NCI-H1694 (cell line): ENCODE measurements around the gene SETD5.
A peak's percentile ranks its signal among the peaks of the same experiment; 100 is the strongest.

Experiments
- DNase-seq: peaks from one replicate; lab custom pipeline; 2025; lab: John Stamatoyannopoulos, UW

SETD5 gene

GRCh38 chr3:9388562-9389272 lies 8.7 kb upstream of the SETD5 start:
- no peak for DNase-seq

GRCh38 chr3:9390265-9390888 lies 7.0 kb upstream of the SETD5 start:
- DNase-seq: no peak

- no peak for DNase-seq
Observed at GRCh38 chr3:9392041-9392440, 5.4 kb upstream of the SETD5 start.

DNA sequence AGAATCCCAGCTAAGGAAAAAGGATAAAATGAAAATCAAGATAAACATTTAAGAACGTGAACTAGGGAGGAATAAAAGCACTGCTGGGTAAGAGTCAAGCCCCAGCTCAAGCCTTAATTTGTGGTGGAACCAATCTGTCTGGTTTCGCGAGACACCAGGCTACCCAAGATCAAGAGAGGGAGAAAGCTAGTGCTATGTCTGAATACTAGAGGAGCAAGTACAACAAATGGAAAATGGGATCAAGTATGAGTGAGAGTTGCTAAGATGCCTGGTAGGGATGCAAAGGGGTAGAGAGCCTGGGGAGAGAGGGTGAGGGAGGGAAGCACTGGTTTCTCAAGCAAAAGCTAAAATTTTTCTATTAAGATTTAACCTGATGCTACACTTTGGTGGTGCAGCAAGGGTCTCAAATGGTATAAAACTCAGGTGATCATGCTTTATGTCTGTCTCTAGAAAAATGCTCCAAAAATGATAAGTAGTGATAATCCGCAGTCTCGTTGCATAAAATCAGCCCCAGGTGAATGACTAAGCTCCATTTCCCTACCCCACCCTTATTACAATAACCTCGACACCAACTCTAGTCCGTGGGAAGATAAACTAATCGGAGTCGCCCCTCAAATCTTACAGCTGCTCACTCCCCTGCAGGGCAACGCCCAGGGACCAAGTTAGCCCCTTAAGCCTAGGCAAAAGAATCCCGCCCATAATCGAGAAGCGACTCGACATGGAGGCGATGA lies 1.7 kb upstream of the SETD5 start:
- no peak for DNase-seq

DNA sequence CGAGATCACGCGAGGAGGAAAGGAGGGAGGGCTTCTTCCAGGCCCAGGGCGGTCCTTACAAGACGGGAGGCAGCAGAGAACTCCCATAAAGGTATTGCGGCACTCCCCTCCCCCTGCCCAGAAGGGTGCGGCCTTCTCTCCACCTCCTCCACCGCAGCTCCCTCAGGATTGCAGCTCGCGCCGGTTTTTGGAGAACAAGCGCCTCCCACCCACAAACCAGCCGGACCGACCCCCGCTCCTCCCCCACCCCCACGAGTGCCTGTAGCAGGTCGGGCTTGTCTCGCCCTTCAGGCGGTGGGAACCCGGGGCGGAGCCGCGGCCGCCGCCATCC lies 1.1 kb upstream of the SETD5 start:
- DNase-seq: no peak

DNA sequence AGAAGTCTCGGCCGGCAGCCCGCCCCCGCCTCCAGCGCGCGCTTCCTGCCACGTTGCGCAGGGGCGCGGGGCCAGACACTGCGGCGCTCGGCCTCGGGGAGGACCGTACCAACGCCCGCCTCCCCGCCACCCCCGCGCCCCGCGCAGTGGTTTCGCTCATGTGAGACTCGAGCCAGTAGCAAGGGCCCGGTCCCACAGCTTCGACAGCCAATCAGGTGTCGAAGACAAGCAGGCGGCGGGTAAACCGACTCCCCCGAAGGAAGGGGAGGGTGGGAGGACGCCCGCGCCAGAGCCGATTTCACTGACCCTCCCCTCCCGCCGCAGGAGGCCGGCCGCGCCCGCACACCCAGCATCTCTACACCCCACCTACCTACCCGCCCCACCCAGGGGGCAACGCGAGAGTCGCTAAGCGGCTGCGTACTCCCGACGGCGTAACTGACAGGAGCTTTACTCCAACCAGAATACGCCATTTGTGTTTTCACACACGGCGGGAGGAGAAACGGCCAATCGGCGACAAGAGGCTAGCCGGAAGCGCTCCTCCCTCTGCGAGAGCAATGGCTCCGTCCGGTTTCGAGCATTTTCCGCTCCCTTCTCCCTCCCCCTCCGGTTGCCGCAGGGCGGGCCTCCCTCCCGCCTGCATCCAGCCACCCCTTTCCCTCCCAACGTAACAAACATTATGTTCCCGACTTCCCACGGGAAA lies 633 bp upstream of the SETD5 start:
- DNase-seq: peak; percentile 82

- DNase-seq: no peak
Observed at GRCh38 chr3:9397906-9398699, 688 bp downstream of the SETD5 start.

GRCh38 chr3:9398700-9399336 lies 1.4 kb downstream of the SETD5 start:
- DNase-seq: no peak

- DNase-seq: no peak
Observed at GRCh38 chr3:9399337-9399703, 1.9 kb downstream of the SETD5 start.

- peak; percentile 12 for DNase-seq
Observed at GRCh38 chr3:9399746-9400145, 2.3 kb downstream of the SETD5 start.

GRCh38 chr3:9400616-9401015 lies 3.2 kb downstream of the SETD5 start:
- no peak for DNase-seq

DNA sequence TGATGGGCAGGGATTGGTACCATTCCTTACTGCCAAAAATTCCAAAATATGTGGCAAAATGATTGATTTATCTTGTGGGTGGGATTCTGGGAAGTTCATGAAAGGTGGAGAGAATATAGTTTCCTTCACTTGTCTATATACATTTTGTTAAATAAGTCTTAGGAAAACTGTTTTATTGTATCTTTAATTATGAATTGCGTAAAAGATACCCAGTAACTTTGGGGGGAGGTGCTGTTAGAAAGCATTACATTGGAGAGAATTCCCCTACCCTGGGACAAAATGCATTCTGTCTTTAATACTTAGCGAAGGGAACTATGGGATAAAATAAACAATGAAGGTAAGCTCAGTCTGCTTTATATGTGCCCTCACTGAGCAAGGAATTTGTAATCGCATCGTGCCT lies 4.6 kb downstream of the SETD5 start:
- no peak for DNase-seq

DNA sequence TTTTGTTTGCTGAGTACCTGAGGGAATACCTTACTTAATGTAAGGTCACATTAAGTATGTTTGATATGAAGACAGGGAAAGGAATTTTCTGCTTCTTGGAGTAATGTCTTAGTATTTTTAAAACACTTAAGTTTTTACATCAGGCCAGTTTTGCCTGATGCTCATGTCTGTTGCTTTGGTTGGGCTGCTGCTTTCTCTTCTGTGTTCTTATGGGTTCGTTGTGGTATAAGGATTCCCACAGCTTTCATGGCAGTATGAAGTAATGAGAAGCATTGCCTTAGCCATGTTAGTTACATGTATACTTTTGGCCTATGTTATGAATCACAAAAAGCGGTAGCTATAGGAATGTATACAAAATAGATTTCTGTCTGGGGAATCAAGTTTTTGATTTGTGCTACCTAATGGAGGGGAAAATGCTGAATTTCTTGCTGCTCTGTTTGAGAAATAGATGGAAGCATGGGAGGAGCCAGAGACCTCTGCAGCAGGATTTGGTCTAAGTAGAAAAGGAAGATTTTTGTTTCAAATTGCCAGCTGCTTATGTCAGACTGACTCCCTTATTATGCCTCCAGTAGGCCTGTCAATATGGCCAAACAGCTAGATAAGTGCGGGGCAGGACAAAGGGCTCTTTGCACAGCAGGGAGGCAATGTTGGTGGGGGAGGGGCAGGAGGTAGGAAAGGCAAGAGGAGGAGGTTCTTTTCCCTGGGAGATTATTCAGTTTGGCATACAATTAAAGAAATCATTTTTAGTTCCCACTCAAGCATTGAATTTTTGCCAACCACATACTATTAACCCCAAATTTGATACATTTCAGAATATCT lies 5.2 kb downstream of the SETD5 start:
- DNase-seq: no peak

DNA sequence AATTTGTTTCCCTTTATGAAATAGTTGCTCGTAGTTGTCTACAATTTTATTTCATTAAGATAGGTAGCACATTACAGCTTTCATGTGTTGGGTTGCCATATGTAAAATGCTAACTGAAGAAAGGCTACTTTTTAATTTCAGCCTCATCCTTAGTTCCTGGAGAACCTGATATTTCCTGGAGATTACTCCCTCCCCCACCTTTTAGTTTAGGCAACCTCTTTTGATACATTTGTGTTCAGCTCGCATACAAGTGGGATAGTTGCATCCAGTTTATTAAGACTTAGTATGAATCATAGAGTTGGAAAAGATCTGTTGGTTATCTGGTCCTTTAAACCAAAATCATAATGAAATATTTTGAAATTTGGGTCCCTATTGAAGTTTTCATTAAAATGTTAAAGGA lies 6.0 kb downstream of the SETD5 start:
- DNase-seq: no peak

DNA sequence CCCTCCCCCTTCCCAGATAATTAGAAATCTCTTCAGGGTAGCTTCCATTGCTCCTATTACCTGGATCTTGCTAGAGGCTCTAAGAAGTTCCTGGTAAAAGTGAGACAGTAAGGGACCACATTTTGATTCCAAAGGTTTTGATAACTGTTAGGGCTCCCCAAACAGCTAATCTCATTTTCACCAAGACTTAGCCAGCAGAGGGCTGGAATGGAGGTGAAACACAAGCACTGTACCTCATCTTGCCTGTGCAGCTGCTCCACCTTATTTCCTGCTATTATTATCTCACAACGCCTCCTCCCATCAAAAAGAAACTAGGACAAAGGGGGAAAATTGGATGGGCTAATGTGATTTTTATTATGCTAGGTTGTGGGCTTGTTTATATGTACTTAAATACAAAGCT lies 7.3 kb downstream of the SETD5 start:
- no peak for DNase-seq

DNA sequence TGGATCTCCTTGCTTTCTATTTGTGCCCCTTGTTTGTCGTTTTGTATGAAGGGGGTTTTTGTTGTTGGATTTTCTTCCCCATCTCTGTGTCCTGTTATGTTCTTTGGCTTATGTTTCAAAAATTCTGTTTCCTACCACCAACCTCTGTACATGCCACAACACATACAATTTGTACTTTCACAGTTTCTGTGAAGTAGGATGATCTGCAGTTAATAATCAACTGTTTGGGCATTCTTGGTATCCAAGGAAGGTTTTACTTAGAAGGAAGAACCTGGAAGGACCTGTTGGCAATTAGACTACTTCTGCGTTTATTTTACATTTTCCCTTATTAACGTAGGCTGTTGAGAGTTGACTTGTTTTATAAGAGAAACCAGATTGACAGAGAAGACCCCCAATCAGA lies 8.3 kb downstream of the SETD5 start:
- DNase-seq: no peak

DNA sequence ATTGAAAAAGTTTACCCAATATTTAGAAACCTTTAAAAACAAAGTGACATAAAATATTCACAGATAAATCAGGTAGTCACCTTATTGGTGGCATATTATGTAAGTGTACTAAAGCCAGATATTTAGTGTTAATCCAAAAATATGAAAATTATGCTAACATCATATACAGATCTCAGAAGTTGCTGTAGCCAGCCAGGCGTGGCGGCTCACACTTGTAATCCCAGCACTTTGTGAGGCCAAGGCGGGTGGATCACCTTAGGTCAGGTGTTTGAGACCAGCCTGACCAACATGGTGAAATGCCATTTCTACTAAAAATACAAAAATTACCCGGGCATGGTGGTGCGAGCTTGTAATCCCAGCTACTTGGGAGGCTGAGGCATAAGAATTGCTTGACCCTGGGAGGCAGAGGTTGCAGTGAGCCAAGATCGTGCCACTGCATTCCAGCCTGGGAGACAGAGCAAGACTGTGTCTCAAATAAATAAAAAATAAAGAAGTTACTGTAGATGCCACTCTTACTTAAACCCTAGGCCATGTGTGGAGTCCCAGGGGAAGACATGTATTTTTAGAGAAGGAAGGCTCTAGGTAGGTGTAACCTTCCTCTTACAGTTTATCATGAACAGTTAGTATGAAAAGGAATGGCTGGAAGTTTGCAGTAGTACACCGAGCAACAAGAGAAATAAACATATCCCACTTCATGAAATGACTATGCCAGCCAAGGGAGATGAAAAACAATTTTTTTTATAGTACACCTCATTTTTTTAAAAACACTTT lies 9.6 kb downstream of the SETD5 start:
- DNase-seq: no peak

- no peak for DNase-seq
Observed at GRCh38 chr3:9408061-9408460, 10.6 kb downstream of the SETD5 start.

GRCh38 chr3:9408546-9408945 lies 11.1 kb downstream of the SETD5 start:
- no peak for DNase-seq
